GM23248 (cell line): Measurements from ENCODE around the gene TRIM42.

Experiments used
- EZH2 ChIP-seq: fragments of 200-600 bp; sonication (generic); IDR thresholded peaks from 2 replicates; pipeline ENCODE4 v1.6.1; 2018; ENCODE audit warnings: antibody characterized with exemption, mild to moderate bottlenecking; ENCODE audit not compliant: insufficient read depth, poor library complexity, severe bottlenecking
- EZH2phosphoT487 ChIP-seq: fragments of 200-600 bp; sonication (generic); IDR thresholded peaks from 2 replicates; pipeline ENCODE4 v1.6.1; 2018; ENCODE audit warnings: antibody characterized with exemption, moderate library complexity, mild to moderate bottlenecking, low read depth; ENCODE audit not compliant: insufficient read depth

DNA sequence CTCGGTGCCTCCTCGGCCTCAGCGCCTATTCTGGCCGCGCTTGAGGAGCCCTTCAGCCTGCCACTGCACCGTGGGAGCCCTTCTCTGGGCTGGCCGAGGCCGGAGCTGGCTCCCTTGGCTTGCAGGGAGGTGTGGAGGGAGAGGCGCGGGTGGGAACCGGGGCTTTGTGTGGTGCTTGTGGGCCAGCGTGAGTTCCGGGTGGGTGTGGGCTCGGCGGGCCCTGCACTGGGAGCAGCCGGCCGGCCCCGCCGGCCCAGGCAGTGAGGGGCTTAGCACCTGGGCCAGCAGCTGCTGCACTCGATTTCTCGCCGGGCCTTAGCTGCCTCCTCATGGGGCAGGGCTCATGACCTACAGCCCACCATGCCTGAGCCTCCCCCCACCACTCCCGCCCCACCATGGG lies 26.6 kb upstream of the TRIM42 start:
- no peak for TF ChIP-seq EZH2phosphoT487
- TF ChIP-seq EZH2: no peak
